Activated naive CD4-positive, alpha-beta T cell treated with anti-CD3 and anti-CD28 coated beads for 36 hours (primary cell): ENCODE data around the gene KRTAP10-4. TPM values are rescaled to one million over a fixed set of nuclear protein-coding genes. Genes with fewer than 3 reads are reported as not detected.
A peak's percentile ranks its signal among the peaks of the same experiment; 100 is the strongest.
"Not testable (repeated sequence)": the region's sequence is repeated elsewhere in the genome, so short reads cannot be mapped to it uniquely, and the experiment has no call there.

Experiments
- CTCF ChIA-PET: fragments of 350-600 bp; sonication (Branson Sonifier 250); formaldehyde crosslinking; loops from one replicate; lab custom pipeline; 2021; ENCODE audit warnings: antibody characterized with exemption; lab: Charles Lee
- DNase-seq: peaks from one replicate; pipeline ENCODE4 v3.0.0-alpha.2; 2020
- H3K27ac Mint-ChIP-seq: one replicate; pipeline ENCODE4 v1.8.0; 2021; ENCODE audit warnings: mild to moderate bottlenecking, mixed read lengths
- H3K27me3 Mint-ChIP-seq: one replicate; pipeline ENCODE4 v1.8.0; 2021; ENCODE audit warnings: low read depth, mixed read lengths
- H3K36me3 Mint-ChIP-seq: one replicate; pipeline ENCODE4 v1.8.0; 2021; ENCODE audit warnings: low read depth, mixed read lengths
- H3K4me1 Mint-ChIP-seq: one replicate; pipeline ENCODE4 v1.8.0; 2021; ENCODE audit warnings: low read depth, mixed read lengths
- H3K4me3 Mint-ChIP-seq: one replicate; pipeline ENCODE4 v1.8.0; 2021; ENCODE audit warnings: mild to moderate bottlenecking, moderate library complexity, mixed read lengths
- H3K9me3 Mint-ChIP-seq: one replicate; pipeline ENCODE4 v1.8.0; 2021; ENCODE audit warnings: mixed read lengths
- intact Hi-C: fragments of 100-400 bp; cut with micrococcal nuclease; formaldehyde crosslinking; loops from one replicate; pipeline ENCODE4 v1.15.1; 2023
- total RNA-seq, 2 experiments: library from RNA; stranded (reverse); gene quantifications; one replicate each; pipeline ENCODE4 v1.2.3, GENCODE V29; 2021

KRTAP10-4 gene
- total RNA-seq, 2 experiments from 2014 or later, result not detected

DNA sequence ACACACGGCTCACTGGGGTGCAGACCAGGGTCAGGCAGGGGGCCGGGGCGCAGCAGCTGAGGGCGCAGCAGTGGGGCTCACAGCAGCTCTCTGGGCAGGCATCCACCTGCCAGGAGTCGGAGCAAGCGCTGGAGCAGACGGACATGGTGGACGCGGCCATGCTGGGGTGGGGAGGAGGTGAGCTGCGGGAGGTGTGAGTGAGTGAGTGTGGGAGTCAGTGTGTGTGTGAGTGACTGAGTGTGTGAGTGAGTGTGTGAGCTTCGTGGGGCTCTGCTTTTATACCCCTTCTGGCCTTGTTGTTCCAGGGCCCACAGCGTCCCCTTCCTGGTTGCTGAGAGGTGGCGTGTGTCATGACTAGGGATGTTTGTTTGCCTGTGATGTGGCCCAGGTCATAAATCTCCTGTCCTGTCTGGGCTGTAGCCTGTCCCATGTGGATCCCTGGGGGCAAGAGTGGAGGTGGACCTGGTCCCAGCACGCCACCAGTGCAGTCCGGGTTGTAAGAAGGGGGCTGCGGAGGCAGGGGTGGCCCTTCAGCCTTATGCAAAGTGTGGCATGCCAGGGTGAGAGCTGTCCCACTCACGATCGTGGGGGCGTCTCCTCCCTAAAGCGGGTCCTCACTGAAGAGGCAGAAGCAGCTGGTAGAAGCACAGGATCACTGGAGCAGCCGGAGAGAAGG is 33.4 kb upstream of the KRTAP10-4 start, which contains the start of gene KRTAP10-1:
KRTAP10-1 (minus strand) TSS at position 205 of the 676 bp plus-strand sequence; CDS start at position 160, 45 bp downstream.
- Mint-ChIP-seq H3K4me1 (no peaks in the 10 kb centered on the region), H3K9me3 (no peaks in the 10 kb centered on the region), H3K4me3 (no peak within 1 kb of the TSS), H3K27me3 (no peaks in the 10 kb centered on the region), H3K27ac (no peak within 1 kb of the TSS), H3K36me3 (no peaks in the 10 kb centered on the region)
- intact Hi-C loops, result no loop called here
- CTCF ChIA-PET, result no interaction called here
- DNase-seq, result no peak

DNA sequence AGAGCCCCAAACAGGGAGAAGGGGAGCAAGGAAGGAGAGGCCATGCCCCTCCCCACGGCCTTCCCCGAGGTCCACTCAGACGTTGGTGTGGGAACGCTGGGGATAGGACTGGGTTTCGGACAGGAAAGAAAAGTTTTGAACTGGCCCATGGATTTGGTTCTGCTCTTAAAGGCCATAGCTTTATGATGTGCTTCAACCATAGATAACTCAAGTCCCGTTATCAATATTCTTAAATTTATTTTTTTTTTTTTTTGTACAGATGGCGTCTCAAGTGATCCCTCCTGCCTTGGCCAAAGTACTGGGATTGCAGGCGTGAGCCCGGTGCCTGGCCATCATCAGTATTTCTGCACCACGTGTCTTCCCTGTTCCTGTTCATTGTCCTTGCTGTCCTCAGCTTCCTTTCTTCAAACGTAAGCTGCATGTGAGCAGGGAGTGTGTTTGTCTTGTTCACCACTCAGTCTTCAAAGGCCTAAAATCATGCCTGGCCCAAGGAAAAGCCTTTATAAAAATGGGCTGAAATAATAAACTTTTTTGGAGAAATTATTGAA is 32.7 kb upstream of the KRTAP10-4 start:
- Mint-ChIP-seq H3K27me3 (no peaks in the 10 kb centered on the region), H3K9me3 (peaks cover 1% of the 10 kb centered on the region), H3K27ac (no peak overlapping the region), H3K4me1 (no peaks in the 10 kb centered on the region), H3K36me3 (no peaks in the 10 kb centered on the region), H3K4me3 (no peak overlapping the region)
- no peak for DNase-seq
- CTCF ChIA-PET, result no interaction called here
- intact Hi-C loops, result no loop called here

GRCh38 chr21:44542716-44543115 is 30.8 kb upstream of the KRTAP10-4 start:
- Mint-ChIP-seq H3K4me3 (no peak overlapping the region), H3K36me3 (peaks cover 12% of the 10 kb centered on the region), H3K9me3 (peaks cover 13% of the 10 kb centered on the region), H3K4me1 (peaks cover 12% of the 10 kb centered on the region), H3K27ac (no peak overlapping the region), H3K27me3 (no peaks in the 10 kb centered on the region)
- CTCF ChIA-PET, result no interaction called here
- no peak for DNase-seq
- intact Hi-C loops, result no loop called here

DNA sequence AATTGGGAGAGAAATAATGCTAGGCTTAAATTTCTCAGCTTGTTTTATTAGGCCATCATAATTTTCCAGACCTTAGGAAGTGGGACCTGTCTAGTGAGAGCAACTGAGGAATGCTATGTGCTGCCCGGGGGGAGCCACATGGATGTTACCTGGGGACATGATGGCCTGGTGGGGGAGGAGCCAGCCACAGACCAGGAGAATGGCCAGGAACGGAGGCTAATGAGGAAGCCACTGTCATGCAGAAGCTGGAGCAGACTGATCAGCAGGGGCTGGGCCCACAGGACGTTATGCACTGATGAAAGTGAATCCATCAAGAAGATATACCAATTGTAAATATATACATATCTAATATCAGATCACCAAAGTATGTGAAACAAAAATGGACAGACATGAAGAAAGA is 29.0 kb upstream of the KRTAP10-4 start:
- H3K4me1 Mint-ChIP-seq, result peaks cover 25% of the 10 kb centered on the region
- H3K4me3 Mint-ChIP-seq, result no peak overlapping the region
- no peaks in the 10 kb centered on the region for H3K27me3 Mint-ChIP-seq
- CTCF ChIA-PET, result no interaction called here
- H3K9me3 Mint-ChIP-seq, result peaks cover 13% of the 10 kb centered on the region
- H3K27ac Mint-ChIP-seq, result no peak overlapping the region
- H3K36me3 Mint-ChIP-seq, result peaks cover 15% of the 10 kb centered on the region
- intact Hi-C loops, result no loop called here
- DNase-seq, result no peak

DNA sequence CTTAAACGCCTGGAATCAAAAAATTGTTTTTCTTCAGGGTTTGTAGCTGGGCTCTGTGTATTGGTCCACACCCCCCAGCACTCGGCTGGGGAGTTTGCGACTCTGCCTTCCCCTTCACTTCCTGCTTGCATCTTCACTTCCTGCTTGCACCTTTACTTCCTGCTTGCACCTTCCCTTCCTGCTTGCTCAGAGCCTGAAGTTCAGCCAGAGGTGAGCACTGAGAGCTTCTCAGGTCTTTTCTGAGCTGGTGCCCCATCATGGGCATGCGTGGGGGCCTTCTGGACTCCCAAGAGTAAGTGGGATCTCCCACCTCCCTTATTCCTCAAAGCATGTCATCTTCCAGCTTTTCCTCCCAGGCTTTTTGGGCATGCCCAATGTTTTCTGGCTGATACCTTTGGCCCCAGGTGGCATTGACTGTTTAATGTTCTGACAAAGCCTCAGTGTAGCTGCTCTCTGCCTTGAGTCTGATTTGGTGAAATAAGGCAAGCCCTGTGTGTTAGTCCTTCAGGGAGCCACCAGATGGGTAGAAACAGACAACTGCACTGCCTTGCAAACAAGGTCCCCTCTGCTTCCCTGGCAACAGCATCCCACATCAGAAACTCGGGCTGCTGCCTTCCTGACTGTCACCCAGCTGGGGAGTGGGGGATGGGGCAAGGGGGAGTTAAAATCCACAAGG is 25.7 kb upstream of the KRTAP10-4 start:
- H3K4me1 Mint-ChIP-seq, result peaks cover 25% of the 10 kb centered on the region
- DNase-seq, result peak; percentile 58
- peak overlapping the region; percentile 91 for H3K27ac Mint-ChIP-seq
- peak overlapping the region; percentile 72 for H3K4me3 Mint-ChIP-seq
- peaks cover 13% of the 10 kb centered on the region for H3K9me3 Mint-ChIP-seq
- H3K36me3 Mint-ChIP-seq, result peaks cover 15% of the 10 kb centered on the region
- intact Hi-C loops, result loop anchor here (1.0 kb wide), 1 partner anchor 72 kb away; no protein-coding TSS in a partner anchor
- CTCF ChIA-PET, result interaction anchor here (0.7 to 1.4 kb wide), 4 partner anchors 36 to 589 kb away, joined by 3 to 4 read pairs (median 3); no protein-coding TSS in a partner anchor
- H3K27me3 Mint-ChIP-seq, result no peaks in the 10 kb centered on the region

- Mint-ChIP-seq H3K27ac (peak overlapping the region; percentile 16), H3K4me1 (peaks cover 25% of the 10 kb centered on the region), H3K36me3 (peaks cover 15% of the 10 kb centered on the region), H3K9me3 (peaks cover 16% of the 10 kb centered on the region), H3K4me3 (peak overlapping the region; percentile 22), H3K27me3 (no peaks in the 10 kb centered on the region)
- CTCF ChIA-PET, result interaction anchor here (1.4 kb wide), 1 partner anchor 36 kb away, joined by 4 read pairs; no protein-coding TSS in a partner anchor
- no peak for DNase-seq
- intact Hi-C loops, result no loop called here
Measured at GRCh38 chr21:44548381-44548780, 25.1 kb upstream of the KRTAP10-4 start.

DNA sequence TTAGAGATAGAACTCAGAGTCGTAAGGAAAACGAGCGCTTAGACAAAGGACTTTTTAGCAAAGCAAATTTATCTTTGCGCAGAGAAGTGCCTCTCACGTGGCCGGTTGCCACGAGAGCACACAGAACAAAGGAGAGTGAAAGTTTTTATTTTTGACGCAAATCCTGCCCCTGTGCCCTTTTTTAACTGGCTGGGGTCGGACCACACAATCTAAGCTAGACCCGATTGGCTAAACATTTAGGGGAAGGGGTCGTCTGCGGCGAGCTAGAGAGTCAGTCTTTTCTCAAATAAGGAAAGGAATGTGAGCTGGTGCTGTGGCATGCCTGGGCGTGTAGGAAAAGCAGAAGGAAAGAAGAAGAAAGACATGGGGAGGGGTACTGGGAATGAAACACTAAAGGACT is 24.6 kb upstream of the KRTAP10-4 start:
- DNase-seq, result no peak
- Mint-ChIP-seq H3K27me3 (no peaks in the 10 kb centered on the region), H3K27ac (no peak overlapping the region), H3K36me3 (peaks cover 15% of the 10 kb centered on the region), H3K4me1 (peaks cover 25% of the 10 kb centered on the region), H3K4me3 (no peak overlapping the region), H3K9me3 (peaks cover 18% of the 10 kb centered on the region)
- intact Hi-C loops, result no loop called here
- CTCF ChIA-PET, result no interaction called here

DNA sequence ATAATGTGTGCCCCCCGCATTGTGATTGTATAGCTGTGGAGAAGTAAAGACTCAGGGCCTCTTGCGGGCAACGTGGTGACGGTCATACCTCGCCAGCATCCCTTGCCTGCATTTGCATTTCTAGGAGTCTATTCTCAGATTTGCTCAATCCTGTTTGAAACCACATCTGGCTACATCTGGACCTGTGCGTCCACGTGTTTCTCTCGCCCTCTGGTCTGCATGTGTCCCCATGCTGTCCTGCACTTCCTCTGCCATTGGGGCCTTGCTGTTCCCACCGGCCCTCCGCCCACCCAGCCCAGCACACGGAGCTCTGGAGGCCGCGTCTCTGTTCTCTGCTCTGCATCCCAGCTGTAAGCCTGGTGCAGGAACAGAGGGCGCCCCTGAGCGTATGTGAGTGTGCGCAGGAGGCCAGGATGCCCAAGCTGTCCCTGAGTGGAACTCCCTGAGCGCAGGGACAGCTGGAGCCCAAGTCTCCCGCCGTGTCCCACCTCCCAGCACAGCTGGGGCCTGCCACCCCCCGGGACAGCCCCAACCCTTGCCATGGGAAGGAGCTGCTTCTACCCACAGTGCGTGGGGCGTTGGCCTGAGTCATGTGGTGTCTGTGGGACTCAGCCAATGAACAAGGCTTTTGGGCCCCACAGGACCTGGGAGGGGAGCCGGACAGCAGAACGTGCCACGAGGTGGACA is 23.9 kb upstream of the KRTAP10-4 start:
- intact Hi-C loops, result loop anchor here (2.0 kb wide), 1 partner anchor 79 kb away; no protein-coding TSS in a partner anchor
- Mint-ChIP-seq H3K4me1 (peaks cover 25% of the 10 kb centered on the region), H3K36me3 (peaks cover 15% of the 10 kb centered on the region), H3K9me3 (peaks cover 20% of the 10 kb centered on the region), H3K27me3 (no peaks in the 10 kb centered on the region), H3K4me3 (no peak overlapping the region), H3K27ac (no peak overlapping the region)
- CTCF ChIA-PET, result interaction anchor here (0.6 kb wide), 1 partner anchor 214 kb away, joined by 3 read pairs; no protein-coding TSS in a partner anchor
- DNase-seq, result no peak

- CTCF ChIA-PET, result interaction anchor here (0.6 kb wide), 1 partner anchor 213 kb away, joined by 3 read pairs; no protein-coding TSS in a partner anchor
- intact Hi-C loops, result loop anchor here (2.0 kb wide), 1 partner anchor 79 kb away; no protein-coding TSS in a partner anchor
- H3K27ac Mint-ChIP-seq, H3K4me3 Mint-ChIP-seq, H3K27me3 Mint-ChIP-seq, DNase-seq: not testable (repeated sequence)
- Mint-ChIP-seq H3K9me3 (peaks cover 21% of the 10 kb centered on the region), H3K36me3 (peaks cover 15% of the 10 kb centered on the region), H3K4me1 (peaks cover 25% of the 10 kb centered on the region)
Measured at GRCh38 chr21:44550285-44550684, 23.2 kb upstream of the KRTAP10-4 start.

DNA sequence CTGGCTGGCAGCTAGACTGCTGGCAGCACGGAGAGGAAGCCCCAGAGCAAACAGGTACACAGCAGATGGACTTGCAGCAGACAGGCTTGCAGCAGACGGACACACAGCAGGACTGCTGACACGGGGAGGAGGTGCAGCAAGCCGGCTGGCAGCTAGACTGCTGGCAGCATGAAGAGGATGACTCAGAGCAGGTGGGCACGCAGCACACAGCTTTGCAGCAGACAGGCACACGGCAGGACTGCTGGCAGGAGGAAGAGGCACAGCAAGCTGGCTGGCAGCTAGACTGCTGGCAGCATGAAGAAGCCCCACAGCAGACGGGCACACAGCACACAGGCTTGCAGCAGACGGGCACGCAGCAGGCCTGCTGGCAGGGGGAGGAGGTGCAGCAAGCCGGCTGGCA is 22.7 kb upstream of the KRTAP10-4 start:
- Mint-ChIP-seq H3K4me3 (no peak overlapping the region), H3K36me3 (peaks cover 15% of the 10 kb centered on the region), H3K27ac (no peak overlapping the region), H3K9me3 (peaks cover 20% of the 10 kb centered on the region), H3K4me1 (peaks cover 25% of the 10 kb centered on the region), H3K27me3 (no peaks in the 10 kb centered on the region)
- intact Hi-C loops, result loop anchor here (2.0 kb wide), 1 partner anchor 78 kb away; no protein-coding TSS in a partner anchor
- DNase-seq, result no peak
- CTCF ChIA-PET, result no interaction called here

DNA sequence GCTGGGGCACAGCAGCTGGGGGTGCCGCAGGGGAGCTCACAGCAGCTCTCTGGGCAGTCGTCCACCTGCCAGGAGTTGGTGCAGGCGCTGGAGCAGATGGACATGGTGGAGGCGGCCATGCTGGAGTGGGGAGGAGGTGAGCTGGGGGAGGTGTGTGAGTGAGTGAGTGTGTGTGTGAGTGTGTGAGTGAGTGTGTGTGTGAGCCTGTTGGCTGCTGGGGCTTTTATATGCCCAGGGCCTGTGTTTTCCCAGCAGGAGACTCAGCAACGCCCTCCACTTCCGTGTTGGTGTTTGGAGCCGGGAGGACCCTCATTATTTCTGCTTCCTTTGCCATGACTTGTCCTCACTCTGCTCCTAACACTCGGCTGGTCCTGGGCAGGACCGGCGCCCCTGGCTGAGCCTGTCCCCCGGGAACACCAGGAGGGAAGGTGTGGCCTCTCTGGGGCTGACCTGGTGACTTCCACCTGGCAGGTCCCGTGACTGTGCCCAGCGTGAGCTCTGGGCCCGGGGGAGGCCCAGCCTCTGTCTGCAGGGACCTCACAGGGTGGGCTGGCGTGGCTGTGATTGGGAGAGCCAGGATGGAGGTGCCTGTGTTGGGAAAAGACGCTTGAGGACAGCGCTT is 22.1 kb upstream of the KRTAP10-4 start, which contains the start of gene KRTAP10-2:
KRTAP10-2 (minus strand) TSS at position 166 of the 622 bp plus-strand sequence; CDS start at position 119, 47 bp downstream.
- CTCF ChIA-PET, result no interaction called here
- no peak within 1 kb of the TSS for H3K27ac Mint-ChIP-seq
- H3K27me3 Mint-ChIP-seq, result no peaks in the 10 kb centered on the region
- H3K4me1 Mint-ChIP-seq, result peaks cover 25% of the 10 kb centered on the region
- intact Hi-C loops, result loop anchor here (2.0 kb wide), 1 partner anchor 77 kb away; no protein-coding TSS in a partner anchor
- H3K36me3 Mint-ChIP-seq, result peaks cover 14% of the 10 kb centered on the region
- DNase-seq, result no peak
- no peak within 1 kb of the TSS for H3K4me3 Mint-ChIP-seq
- H3K9me3 Mint-ChIP-seq, result peaks cover 20% of the 10 kb centered on the region
